HG03103 (cell line): ENCODE data around the gene PLA2G15.
"Not testable (repeated sequence)": the region's sequence is repeated elsewhere in the genome, so short reads cannot be mapped to it uniquely, and the experiment has no call there.

ENCODE experiments used
- ATAC-seq: cut with Tn5 transposase; IDR thresholded peaks from one replicate; pipeline ENCODE4 v1.9.1; 2021; ENCODE audit warnings: low read depth; ENCODE audit not compliant: unreplicated experiment

The PLA2G15 gene

DNA sequence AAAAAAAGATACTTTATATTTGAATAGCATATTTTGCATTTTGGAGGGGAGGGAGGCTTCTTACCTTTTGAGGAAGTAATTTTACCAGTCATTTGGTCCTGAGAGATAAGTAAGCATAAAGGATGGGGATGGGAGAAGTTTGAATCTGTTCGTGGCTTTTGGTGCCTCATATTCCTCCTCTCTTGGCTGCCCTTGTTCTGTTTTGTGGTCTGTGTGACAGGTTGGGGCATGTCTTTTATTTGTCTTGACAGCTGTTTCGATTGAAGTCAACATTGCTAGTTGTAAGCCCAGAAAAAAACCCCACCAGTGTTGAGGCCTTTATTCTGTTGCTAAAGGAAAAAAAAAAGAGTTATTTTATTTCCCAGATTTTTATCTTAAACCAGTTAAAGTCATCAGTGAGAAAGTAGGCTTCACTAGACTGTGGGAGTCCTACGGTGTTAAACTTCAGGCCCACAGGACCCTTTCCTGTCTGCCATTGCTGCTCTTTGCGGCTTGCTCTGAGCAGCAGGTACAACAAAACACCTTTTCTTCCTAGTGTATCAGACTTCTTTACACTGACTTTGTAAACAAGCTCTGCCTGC, 30.5 kb downstream of the PLA2G15 start:
- no peak for ATAC-seq

DNA sequence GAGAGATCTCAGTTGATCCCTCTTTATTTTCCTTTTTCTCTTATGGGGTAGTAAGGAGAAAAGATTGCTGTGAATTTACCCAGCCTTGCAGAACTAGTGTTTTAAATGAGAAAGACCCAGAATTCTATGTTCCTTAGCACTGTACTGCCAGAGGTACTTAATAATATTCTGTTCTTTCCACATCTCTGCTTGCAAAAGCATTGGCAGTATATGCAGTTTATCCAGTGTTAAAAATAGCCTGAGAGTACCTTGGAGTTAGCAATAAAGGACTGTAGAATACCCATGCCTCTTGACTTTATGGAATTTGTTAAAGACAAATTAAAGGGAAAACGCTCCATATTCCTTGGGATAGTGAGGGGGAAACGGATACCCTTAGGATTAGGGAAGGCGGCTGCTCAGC, 31.1 kb downstream of the PLA2G15 start:
- ATAC-seq: no peak

DNA sequence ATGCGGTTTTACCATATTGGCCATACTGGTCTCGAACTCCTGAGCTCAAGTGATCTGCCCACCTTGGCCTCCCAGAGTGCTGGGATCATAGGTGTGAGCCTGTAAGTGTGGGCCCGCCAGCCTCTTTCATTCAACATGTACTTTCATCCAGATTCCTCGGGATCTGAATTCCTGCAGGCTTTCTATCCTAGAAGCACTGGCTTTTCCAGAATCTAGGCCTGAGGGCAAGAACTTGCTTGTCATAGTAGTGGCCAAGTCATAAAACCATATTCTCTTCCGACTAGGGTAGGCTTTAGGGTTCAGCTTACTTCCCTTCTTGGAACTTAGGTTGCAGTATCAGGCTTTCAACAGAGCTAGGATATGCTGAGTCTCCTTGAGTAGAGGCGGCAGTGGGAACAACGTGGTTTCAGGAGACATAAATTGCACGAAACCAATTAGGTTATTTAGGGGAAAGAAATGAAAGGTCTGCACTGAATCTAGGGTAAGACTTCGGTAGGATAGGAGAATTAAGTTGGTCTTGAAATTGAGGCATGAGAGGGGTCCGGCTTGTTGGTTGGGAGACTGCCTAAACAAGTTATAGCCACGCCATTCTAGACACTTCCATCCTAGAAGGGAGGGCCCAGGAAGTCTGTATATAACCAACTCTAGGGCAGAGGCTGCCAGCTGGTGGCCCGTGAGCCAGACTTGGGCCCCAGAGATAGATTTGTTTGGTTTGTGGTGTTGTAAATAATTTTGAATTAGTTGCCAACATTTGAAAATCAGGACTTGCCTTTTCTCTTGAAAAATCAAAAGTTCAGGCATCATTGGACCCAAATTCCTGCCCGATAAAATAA, 34.8 kb downstream of the PLA2G15 start:
- ATAC-seq: no peak

DNA sequence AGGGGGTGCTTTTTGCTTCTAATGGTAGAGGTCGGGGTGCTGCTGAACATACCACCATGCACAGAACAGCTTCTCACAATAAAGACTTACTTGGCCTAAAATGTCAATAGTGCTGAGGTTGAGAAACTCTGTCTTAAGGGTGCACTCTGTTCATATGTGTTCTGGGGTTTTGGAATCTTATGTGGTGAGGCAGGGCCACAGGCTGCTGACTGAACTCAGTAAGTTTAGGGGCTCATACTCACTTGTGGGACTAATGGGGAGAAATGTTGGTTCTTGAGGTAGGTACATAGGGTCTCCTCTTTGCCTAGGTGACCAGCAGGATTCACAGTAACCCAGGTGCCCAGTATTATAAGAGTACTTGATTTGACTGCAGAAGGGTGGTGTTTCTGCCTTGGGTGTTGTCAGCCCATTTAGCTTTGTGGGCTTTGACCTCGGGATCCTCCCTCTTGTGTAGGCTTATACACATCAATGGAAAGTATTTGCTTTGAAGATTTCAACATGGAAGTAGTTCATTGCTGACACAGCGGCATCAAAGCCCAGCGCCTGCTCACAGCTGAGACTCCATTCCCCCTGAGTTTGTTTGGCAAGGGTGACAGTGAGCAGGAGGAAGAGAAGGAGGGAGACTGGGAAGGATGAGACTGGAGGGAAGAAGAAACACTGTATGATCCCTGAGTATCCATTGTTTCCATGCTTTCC, 36.3 kb downstream of the PLA2G15 start:
- ATAC-seq: no peak

DNA sequence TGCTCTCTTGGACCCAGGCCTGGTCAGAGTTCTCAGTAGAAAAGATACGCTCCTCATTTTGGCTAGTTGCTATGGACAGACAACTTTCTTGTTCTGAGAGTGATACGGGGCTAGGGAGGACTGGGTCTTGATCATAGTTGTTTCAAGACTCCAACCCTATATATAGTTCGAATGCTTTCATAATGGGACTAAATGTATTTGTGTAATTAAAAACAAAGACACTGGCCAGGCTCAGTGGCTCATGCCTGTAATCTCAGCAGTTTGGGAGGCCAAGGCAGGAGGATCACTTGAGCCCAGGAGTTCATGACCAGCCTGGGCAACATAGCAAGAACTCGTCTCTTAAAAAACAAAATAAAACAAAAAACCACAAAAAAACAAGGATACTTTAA, 36.9 kb downstream of the PLA2G15 start:
- ATAC-seq: no peak

DNA sequence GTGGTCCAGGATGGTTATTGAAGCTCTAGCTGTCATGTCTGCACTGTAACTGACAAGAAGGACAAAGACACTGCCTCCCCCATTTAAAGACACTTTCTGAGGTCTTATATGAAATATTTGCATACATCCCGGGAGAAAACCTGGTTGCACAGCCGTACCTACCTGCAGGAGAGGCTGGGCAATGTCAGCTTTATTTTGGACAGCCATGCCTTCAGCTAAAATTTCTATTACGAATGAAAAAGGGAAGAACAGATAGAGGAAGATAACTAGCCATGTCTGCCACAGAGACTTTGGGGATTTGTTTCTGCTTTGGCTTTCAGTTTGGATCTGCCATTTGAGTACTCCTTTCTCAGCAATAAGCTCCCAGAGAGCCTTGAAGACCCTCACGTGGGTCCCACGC, 38.2 kb downstream of the PLA2G15 start:
- ATAC-seq: no peak

DNA sequence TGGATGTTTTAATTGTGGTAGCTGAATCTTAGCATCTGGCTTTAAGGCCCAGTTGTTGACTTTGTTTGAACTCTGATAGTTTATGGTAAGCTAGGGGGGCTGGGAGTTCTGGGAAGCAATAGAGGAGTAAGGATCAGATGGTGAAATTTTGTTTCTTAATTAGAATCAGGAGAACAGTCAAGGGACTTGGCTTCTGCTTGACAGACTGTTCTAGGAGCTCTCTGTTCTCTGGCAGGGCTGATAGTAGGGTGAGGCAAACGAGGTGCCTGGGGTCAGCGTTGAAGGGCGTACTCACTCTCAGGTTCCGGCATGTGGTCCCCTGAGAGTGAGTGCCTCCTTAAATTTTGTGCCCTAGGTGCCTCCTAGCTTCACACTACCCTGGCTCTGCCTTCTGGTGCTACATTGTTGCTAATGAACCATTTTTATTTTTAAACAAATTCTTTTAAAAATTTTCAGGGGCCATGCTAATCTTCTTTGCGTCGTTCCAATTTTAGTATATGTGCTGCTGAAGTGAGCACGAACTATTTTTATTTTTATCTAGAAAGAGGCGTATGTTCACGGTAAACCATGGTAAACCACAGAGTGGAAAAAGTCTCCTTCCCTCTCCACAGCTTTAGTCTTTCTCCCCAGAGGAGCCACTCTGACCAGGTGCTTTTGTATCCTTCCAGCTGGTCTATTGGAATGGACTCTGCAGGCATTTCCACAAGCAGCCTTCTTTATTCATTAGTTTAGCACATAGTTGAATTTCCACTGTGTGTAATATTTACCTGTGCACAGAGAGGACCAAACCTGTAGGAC, 38.8 kb downstream of the PLA2G15 start:
- ATAC-seq: no peak

DNA sequence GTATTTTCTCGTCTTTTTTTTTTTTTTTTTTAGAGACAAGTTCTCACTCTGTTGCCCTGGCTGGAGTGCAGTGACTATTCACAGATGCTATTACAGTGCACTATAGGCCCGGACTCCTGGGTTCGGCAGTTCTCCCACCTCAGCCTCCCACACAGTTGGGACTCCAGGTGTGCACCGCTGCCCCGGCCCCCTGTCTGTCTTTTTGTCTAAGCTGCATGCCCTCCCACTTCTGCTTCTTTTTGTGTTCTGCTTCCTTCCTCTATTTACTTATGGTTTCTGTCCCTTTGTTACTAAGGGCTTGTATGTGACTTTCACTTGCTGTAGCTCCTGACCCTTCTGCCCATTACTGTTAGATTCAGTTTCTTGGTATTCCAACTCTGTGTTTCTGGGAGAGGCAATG, 39.7 kb downstream of the PLA2G15 start:
- peak; percentile 53 for ATAC-seq

DNA sequence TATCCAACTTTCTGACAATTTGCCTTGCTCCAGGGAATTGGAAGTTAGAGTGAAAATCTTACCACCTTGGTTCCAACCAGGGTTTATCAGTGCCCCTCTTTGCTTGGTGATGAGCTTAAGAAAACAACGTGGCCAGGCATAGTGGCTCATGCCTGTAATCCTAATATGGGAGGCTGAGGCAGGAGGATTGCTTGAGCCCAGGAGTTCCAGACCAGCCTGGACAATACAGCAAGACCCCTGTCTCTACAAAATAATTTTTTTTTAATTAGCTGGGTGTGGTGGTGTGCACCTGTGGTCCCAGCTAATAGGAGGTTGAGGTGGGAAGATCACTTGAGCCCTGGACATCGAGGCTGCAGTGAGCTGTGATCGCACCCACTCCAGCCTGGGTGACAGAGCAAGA, 40.5 kb downstream of the PLA2G15 start:
- ATAC-seq: no peak

DNA sequence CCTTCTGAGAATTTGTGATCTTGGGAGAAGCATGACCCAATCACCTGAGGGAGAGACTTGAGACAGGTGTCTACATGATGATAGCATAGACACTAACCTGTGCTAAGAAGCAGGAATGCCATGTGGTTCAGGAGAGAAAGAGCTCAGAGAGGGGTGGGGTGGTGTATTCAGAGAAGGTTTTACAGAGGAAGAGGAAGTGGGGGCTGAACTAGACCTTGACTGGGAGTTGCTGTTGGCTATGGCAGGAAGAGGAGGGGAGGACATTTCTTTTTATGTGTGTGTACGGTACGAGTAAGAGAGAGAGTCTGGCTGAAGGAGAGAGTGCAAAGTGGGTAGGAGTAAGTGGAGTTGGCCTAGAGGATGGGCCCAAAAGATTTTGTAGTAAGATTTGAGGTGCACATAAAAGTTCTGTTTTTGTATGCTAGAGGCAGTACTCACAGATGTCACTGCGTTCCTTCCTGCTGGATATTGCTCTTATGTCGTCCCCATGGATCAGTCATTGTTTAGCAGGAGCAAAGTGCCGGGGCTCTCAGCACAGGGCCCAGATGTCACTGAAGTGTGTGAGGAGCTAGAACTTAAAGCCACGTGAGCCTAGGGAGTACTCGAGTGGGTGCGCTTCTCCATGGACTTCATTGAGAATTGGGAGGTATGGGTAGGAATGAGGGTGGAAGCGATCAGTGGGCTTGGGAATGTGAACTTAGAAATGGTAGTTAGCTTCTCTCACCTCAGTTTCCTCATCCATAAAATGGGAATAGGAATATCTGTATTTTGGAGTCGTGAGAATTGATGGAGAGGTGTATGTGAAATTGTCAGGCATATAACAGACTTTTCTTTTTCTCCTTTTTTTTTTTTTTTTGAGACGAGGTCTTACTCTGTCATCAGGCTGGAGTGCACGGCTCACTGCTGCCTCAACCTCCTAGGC, 41.2 kb downstream of the PLA2G15 start:
- no peak for ATAC-seq

DNA sequence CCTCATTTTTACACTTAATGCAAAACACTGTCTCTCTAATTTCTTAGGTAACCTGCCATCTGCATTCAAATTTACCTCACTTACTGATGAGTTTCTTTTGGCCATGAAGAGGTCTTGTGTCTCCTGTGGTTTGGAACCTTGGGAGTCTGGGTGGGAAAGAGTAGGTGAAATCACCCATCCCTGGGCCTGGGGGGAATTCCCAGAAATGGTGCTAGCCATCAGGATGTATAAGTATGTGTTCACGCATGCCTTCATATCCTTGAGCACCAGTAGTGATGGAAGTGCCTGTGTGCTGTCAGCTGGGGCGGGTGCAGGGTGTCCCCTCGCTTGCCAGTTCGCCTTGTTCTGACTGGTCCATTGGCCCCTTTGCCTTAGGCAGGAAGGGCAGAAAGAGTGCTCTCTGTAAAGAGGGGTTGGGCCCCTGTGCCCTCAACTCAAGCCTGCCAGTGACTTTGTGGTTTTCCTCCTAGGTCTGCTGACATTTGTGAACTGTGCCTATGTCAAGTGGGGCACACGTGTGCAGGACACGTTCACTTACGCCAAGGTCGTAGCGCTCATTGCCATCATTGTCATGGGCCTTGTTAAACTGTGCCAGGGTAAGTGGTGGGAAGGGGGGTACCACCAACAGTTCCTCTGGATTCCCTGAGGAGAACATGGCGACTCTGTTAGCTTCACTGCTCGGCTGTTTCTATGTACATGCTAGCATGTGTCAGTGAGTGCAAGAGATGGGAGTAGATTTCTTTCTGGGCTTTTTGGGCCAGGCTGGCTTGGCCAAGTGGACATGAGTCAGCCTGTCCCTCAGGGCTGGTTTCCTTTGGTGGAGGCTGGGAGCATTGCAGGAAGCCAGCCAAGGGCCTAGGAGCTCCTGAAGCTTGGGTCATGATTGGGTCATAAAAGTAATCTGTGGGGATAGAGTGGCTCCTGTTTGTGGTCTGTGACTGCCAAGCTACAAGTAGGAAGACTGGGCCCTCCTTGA, 42.4 kb downstream of the PLA2G15 start:
- ATAC-seq: no peak

DNA sequence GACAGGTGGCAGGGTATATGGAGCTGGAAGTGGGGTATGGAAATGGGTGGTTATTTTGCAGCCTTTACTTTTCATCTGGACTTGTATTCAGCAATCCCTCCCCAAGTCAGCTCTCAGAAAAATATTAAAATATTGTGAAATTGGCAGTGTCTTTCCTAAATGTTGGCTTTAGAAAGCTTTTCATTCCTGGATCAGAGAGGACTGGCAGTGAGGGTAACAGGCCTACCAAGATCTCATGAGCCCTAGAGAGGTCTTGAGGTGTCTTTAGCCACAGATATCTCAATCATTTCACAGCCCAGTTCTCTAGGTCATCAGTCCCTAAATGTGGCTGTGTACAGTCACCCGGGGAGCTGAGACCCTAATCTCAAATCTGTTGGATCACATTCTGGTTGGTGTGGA, 43.1 kb downstream of the PLA2G15 start:
- ATAC-seq: no peak

DNA sequence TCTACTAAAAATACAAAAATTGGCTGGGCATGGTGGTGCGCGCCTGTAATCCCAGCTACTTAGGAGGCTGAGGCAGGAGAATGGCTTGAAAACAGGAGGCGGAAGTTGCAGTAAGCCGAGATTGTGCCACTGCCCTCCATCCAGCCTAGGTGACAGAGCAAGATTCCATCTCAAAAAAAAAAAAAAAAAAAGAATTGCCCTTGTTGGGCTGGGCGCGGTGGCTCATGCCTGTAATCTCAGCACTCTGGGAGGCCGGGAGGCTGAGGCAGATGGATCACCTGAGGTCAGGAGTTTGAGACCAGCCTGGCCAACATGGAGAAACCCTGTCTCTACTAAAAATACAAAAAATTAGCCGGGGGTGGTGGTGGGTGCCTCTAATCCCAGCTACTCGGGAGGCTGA, 43.6 kb downstream of the PLA2G15 start:
- ATAC-seq: not testable (repeated sequence)

DNA sequence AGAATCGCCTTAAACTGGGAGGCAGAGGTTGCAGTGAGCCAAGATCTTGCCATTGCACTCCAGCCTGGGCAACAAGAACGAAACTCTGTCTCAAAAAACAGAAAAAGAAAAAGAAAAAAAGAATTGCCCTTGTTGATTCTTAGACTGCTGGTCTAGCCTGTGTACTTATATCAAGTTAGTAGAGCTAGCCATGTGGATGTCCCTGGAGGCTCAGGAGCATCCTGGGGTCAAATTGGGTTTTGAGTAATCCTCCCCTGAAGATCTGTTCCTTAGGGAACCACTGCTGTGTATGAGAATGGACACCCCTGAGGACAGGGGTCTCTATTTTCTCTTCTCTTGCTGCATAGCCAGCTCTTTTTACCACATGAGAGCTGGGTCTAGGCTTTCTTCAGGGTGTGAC, 44.0 kb downstream of the PLA2G15 start:
- ATAC-seq: no peak

DNA sequence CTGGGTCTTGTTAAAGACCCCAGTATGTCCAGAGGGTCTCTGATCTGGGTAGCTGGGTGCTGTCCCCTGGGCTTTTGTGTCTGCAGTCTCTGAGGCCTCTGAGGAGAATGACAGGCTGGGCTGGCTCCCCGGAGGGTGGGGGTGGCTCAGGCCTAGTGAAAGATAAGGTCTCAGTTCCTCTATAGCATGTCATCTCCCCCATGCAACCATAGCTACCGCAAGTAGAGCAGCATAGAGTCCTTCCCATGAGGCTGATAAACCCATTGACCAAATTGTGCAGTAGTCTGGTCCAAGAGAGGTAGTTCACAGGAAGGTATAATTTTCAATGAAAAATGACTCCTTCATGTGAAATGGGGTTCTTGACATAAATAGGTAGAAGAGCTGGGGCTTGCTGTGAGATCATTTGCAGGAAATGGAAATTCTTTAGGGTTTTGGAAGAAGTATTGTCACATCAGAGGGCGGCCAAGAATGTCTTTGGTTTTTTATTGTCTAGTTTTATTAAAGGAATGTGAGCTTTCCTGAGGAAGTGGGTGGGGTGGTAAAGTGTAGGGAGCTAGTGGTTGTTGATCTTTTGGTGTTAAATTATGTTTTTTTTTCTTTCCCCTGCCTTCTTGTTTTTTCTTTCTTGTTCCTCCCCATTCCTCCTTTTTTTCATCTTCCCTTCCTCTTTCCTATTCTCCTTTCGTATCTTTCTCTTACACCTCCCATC, 44.6 kb downstream of the PLA2G15 start:
- peak; percentile 82 for ATAC-seq

DNA sequence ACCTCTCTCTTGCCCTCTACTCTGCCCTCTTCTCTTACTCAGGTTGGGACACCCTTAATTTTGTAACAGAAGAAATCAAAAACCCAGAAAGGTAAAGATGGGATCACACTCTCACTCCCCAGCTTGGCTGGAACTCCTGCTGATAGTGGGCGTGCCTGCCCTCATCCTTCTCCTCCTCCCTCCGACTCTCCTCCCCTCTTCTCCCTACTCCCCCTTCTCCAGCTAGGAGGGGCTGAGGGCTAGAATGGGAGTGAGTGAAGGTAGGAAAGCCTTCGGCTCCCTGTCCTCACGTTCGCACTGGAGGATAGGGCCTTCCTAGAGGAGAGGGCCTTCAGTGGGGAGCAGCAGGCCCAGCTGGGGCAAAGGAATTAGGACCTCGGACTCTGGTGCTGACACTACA, 45.3 kb downstream of the PLA2G15 start:
- no peak for ATAC-seq

DNA sequence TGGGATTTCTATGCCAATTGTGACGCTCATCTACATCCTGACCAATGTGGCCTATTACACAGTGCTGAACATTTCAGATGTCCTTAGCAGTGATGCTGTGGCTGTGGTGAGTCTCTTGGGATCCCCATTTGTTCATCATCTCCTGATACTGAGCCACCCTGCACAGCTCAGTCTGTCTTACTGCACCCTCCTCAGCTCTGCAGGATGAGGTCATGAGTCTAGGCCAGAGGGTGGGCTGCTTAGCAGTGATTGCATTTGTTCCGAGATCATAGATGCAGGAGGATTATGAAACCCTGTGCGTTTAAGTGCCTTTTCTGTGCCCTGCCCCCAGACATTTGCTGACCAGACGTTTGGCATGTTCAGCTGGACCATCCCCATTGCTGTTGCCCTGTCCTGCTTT, 46.1 kb downstream of the PLA2G15 start:
- no peak for ATAC-seq

DNA sequence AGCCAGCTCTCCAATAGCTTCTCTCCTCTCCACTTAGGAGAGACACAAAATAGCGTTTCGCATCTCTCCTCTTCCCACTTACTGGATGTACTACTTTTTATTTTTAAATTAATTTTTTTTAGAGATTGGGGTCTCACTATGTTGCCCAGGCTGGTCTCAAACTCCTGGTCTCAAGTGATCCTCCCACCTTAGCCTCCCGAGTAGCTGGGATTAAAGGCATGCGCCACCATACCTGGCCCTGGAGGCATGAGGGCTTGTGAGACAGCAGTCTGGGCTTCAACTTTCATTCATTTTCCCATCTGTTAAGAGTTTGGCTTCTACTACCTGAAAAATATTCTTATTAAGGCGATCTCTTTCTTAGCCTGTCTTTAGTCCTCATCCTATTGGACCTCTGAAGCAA, 47.3 kb downstream of the PLA2G15 start:
- ATAC-seq: no peak
